IMR-90 (cell line): ENCODE data around the gene CTRL. TPM values are rescaled to one million over a fixed set of nuclear protein-coding genes. Genes with fewer than 3 reads are reported as not detected.

Experiments used
- ATAC-seq: fragments of 200-7000 bp; cut with Tn5 transposase; 2 replicates; pipeline ENCODE4 v1.9.1; 2020; ENCODE audit warnings: low read depth, mild to moderate bottlenecking, moderate library complexity
- BruUV-seq: library from RNA; stranded (reverse); fragments of 400-500 nt; replicated peaks from 2 replicates; lab custom pipeline; 2021; lab: Mats Ljungman, UMichigan
- CTCF ChIA-PET: fragments of 300-600 bp; formaldehyde crosslinking; extraction: SDS; loops from one replicate; lab custom pipeline; 2021; ENCODE audit warnings: antibody characterized with exemption; lab: Yijun Ruan, JAX
- POLR2A ChIA-PET: fragments of 300-600 bp; sonication (Branson Sonifier 250); formaldehyde crosslinking; loops from one replicate; lab custom pipeline; 2022; ENCODE audit warnings: antibody characterized with exemption; ENCODE audit not compliant: unreplicated experiment; lab: Charles Lee
- DNase-seq: peaks from one replicate; pipeline ENCODE4 v3.0.0; 2013
- H2AFZ ChIP-seq: replicated peaks from 2 replicates; pipeline ENCODE3; 2013; ENCODE audit warnings: low read length, mild to moderate bottlenecking; ENCODE audit not compliant: poor library complexity
- H2AK5ac ChIP-seq: 2 replicates; pipeline ENCODE4 v1.6.1; 2013; ENCODE audit warnings: low read depth, low read length, inconsistent platforms
- H2AK9ac ChIP-seq: replicated peaks from 2 replicates; pipeline ENCODE3; 2013; ENCODE audit warnings: mild to moderate bottlenecking, low read depth, low read length, moderate library complexity; ENCODE audit not compliant: poor library complexity
- H2BK120ac ChIP-seq: 2 replicates; pipeline ENCODE4 v1.6.1; 2013; ENCODE audit warnings: low read depth, low read length, inconsistent platforms
- H2BK15ac ChIP-seq: 3 replicates; pipeline ENCODE4 v1.6.1; 2013; ENCODE audit warnings: low read depth, low read length, inconsistent platforms
- H2BK20ac ChIP-seq: 2 replicates; pipeline ENCODE4 v1.6.1; 2013; ENCODE audit warnings: low read depth, mild to moderate bottlenecking, inconsistent platforms, low read length, moderate library complexity
- H2BK5ac ChIP-seq: 2 replicates; pipeline ENCODE4 v1.6.1; 2013; ENCODE audit warnings: mild to moderate bottlenecking, low read depth, low read length, inconsistent platforms; ENCODE audit not compliant: poor library complexity, severe bottlenecking
- H3K14ac ChIP-seq: replicated peaks from 2 replicates; pipeline ENCODE4 v1.6.1; 2013; ENCODE audit warnings: low read depth, low read length, inconsistent platforms
- H3K18ac ChIP-seq: 2 replicates; pipeline ENCODE4 v1.6.1; 2013; ENCODE audit warnings: low read depth, low read length, control low read depth
- H3K23ac ChIP-seq: 2 replicates; pipeline ENCODE4 v1.6.1; 2013; ENCODE audit warnings: low read depth, low read length, inconsistent platforms
- H3K27ac ChIP-seq: 2 replicates; pipeline ENCODE4 v1.5.1; 2013; ENCODE audit warnings: mild to moderate bottlenecking, control low read depth, low read length; ENCODE audit not compliant: insufficient read depth
- H3K27me3 ChIP-seq: 2 replicates; pipeline ENCODE4 v1.6.1; 2013; ENCODE audit warnings: low read length; ENCODE audit not compliant: control insufficient read depth, insufficient read depth
- H3K36me3 ChIP-seq: 2 replicates; pipeline ENCODE4 v1.6.1; 2013; ENCODE audit warnings: low read length, mixed read lengths; ENCODE audit not compliant: control insufficient read depth, insufficient read depth
- H3K4ac ChIP-seq: 2 replicates; pipeline ENCODE4 v1.6.1; 2013; ENCODE audit warnings: low read depth, low read length, inconsistent platforms
- H3K4me1 ChIP-seq: 2 replicates; pipeline ENCODE4 v1.6.1; 2013; ENCODE audit warnings: low read length, mixed read lengths; ENCODE audit not compliant: control insufficient read depth, insufficient read depth
- H3K4me2 ChIP-seq: 2 replicates; pipeline ENCODE4 v1.6.1; 2013; ENCODE audit warnings: low read depth, mild to moderate bottlenecking, control low read depth, low read length, moderate library complexity
- H3K4me3 ChIP-seq: 2 replicates; pipeline ENCODE4 v1.5.1; 2013; ENCODE audit warnings: low read depth, mild to moderate bottlenecking, control low read depth, low read length, moderate library complexity; ENCODE audit not compliant: insufficient read depth
- H3K56ac ChIP-seq: 2 replicates; pipeline ENCODE4 v1.6.1; 2013; ENCODE audit warnings: low read length, inconsistent platforms; ENCODE audit not compliant: insufficient read depth; ENCODE audit errors: extremely low read depth
- H3K79me1 ChIP-seq, 2 experiments: 2 replicates each; pipeline ENCODE4 v1.6.1; 2013; ENCODE audit warnings: low read length in 2 of 2, inconsistent platforms in 1 of 2, low read depth in 1 of 2
- H3K9ac ChIP-seq: 2 replicates; pipeline ENCODE4 v1.6.1; 2013; ENCODE audit warnings: low read depth, low read length, control low read depth
- H3K9me1 ChIP-seq: 2 replicates; pipeline ENCODE4 v1.6.1; 2013; ENCODE audit warnings: low read length, inconsistent platforms; ENCODE audit not compliant: insufficient read depth
- H3K9me3 ChIP-seq: 2 replicates; pipeline ENCODE4 v1.6.1; 2013; ENCODE audit warnings: low read length; ENCODE audit not compliant: control insufficient read depth, insufficient read depth
- H4K20me1 ChIP-seq: 2 replicates; pipeline ENCODE4 v1.6.1; 2013; ENCODE audit warnings: low read length, inconsistent platforms; ENCODE audit not compliant: insufficient read depth
- H4K5ac ChIP-seq: 2 replicates; pipeline ENCODE4 v1.6.1; 2013; ENCODE audit warnings: mild to moderate bottlenecking, low read depth, low read length, control low read depth
- H4K8ac ChIP-seq, 2 experiments: 2 replicates each; pipeline ENCODE4 v1.6.1; 2013; ENCODE audit warnings: low read depth in 2 of 2, low read length in 2 of 2, control low read depth in 1 of 2, inconsistent platforms in 1 of 2
- H4K91ac ChIP-seq: 2 replicates; pipeline ENCODE4 v1.6.1; 2013; ENCODE audit warnings: low read depth, low read length, inconsistent platforms; ENCODE audit not compliant: insufficient read depth
- BHLHE40 ChIP-seq: fragments of 150-350 bp; IDR thresholded peaks from 2 replicates; pipeline ENCODE4 v1.6.1; 2016; ENCODE audit warnings: mild to moderate bottlenecking, low read depth, low read length
- FOS ChIP-seq: fragments of 150-350 bp; IDR thresholded peaks from 2 replicates; pipeline ENCODE4 v1.6.1; 2016; ENCODE audit warnings: low read depth, low read length
- MAFK ChIP-seq: IDR thresholded peaks from 2 replicates; pipeline ENCODE4 v1.6.1; 2012; ENCODE audit warnings: low read depth, low read length, improper control_type of control experiment
- MAZ ChIP-seq: IDR thresholded peaks from 2 replicates; pipeline ENCODE4 v1.6.1; 2012; ENCODE audit warnings: low read depth, mild to moderate bottlenecking, low read length, improper control_type of control experiment, moderate library complexity, borderline replicate concordance
- MXI1 ChIP-seq: IDR thresholded peaks from 2 replicates; pipeline ENCODE4 v1.6.1; 2012; ENCODE audit warnings: low read depth, mild to moderate bottlenecking, low read length, moderate library complexity, borderline replicate concordance
- NFE2L2 ChIP-seq: fragments of 150-350 bp; IDR thresholded peaks from 2 replicates; pipeline ENCODE4 v1.6.1; 2016; ENCODE audit warnings: low read depth, mild to moderate bottlenecking, low read length
- POLR2A ChIP-seq: IDR thresholded peaks from 2 replicates; pipeline ENCODE4 v1.6.1; 2012; ENCODE audit warnings: mild to moderate bottlenecking, low read depth, low read length
- RCOR1 ChIP-seq: IDR thresholded peaks from 2 replicates; pipeline ENCODE4 v1.6.1; 2012; ENCODE audit warnings: mild to moderate bottlenecking, low read length, improper control_type of control experiment; ENCODE audit not compliant: insufficient replicate concordance
- WGBS, 2 experiments: methylation state at CpG; one replicate each; pipeline versions ENCODE4 v1.1.5 to v1.1.7; 2013; ENCODE audit warnings: missing lambda C conversion rate in 2 of 2; ENCODE audit not compliant: insufficient read length in 1 of 2; ENCODE audit errors: extremely low coverage in 2 of 2; 5-methylcytosine and 5-hydroxymethylcytosine counted together
- dilution Hi-C: fragments of 300-500 bp; cut with HindIII; formaldehyde crosslinking; loops from one replicate; pipeline ENCODE4 v1.14.3; 2018; ENCODE audit warnings: low sequenced_read_pairs; ENCODE audit not compliant: unreplicated experiment
- in situ Hi-C: fragments of 300-500 bp; cut with MboI; formaldehyde crosslinking; loops from 3 replicates; pipeline ENCODE4 v1.14.3; 2019; ENCODE audit warnings: low sequenced_read_pairs, inconsistent platforms, mixed read lengths
- intact Hi-C: fragments of 100-400 bp; cut with micrococcal nuclease; formaldehyde crosslinking; loops from 2 replicates; pipeline ENCODE4 v1.10.0; 2022
- polyA plus RNA-seq, 3 experiments: library from polyadenylated mRNA; depleted of rRNA; stranded (reverse); fragments of >200 nt; gene quantifications; 2 replicates each; pipeline ENCODE4 v1.2.3, GENCODE V29; 2012; ENCODE audit warnings: low replicate concordance in 1 of 3
- total RNA-seq: library from RNA; depleted of rRNA; stranded (reverse); fragments of >200 nt; gene quantifications from 2 replicates; pipeline ENCODE4 v1.2.3, GENCODE V29; 2012
- TF ChIP-seq, protein P1 (sequence below): fragments of 150-350 bp; IDR thresholded peaks from 2 replicates; pipeline ENCODE4 v1.6.1; 2016; ENCODE audit warnings: low read depth, mild to moderate bottlenecking, low read length, moderate library complexity, borderline replicate concordance
- TF ChIP-seq, protein P2 (sequence below): fragments of 150-350 bp; IDR thresholded peaks from 2 replicates; pipeline ENCODE4 v1.6.1; 2017; ENCODE audit warnings: mild to moderate bottlenecking, antibody characterized with exemption, low read length, low read depth
- TF ChIP-seq, protein P3 (sequence below): conservative IDR thresholded peaks from 2 replicates; pipeline ENCODE4 v1.5.1; 2012; ENCODE audit warnings: mild to moderate bottlenecking, low read depth, low read length, improper control_type of control experiment

Gene CTRL
- total and polyA plus RNA-seq, 2 of the 4 experiments (the other 2 are of a cell fraction), result 0.18 to 1.1 TPM

DNA sequence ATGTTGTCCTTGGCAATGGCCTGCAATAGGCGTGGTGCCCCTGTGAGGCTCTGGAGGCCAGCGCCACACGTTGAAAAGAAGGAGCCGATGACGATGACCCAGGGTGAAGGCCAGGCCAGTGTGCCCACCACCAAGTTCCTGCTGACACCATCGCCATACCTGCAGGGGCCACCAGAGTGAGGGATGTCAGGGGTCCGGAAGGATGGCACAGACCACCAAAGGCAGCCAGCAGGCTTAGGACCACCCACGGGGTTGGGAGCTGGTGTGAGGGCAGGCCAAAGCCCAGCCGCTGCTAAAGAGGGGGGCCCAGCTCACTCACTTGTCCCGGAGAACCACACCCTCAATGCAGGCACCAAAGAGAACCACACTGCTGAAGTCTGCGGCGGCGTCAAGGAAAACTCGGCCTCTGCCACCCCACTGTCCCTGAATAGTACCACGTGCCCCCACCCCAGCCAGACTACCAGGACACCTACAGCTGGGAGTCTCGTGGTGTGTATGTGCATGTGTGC lies 18.7 kb upstream of the CTRL start:
- TF ChIP-seq, protein P1, sequence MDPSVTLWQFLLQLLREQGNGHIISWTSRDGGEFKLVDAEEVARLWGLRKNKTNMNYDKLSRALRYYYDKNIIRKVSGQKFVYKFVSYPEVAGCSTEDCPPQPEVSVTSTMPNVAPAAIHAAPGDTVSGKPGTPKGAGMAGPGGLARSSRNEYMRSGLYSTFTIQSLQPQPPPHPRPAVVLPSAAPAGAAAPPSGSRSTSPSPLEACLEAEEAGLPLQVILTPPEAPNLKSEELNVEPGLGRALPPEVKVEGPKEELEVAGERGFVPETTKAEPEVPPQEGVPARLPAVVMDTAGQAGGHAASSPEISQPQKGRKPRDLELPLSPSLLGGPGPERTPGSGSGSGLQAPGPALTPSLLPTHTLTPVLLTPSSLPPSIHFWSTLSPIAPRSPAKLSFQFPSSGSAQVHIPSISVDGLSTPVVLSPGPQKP, result no peak
- TF ChIP-seq BHLHE40 (no peak), MAZ (no peak), MXI1 (no peak), POLR2A (no peak), NFE2L2 (no peak), RCOR1 (no peak), FOS (no peak), MAFK (no peak)
- TF ChIP-seq, protein P2, sequence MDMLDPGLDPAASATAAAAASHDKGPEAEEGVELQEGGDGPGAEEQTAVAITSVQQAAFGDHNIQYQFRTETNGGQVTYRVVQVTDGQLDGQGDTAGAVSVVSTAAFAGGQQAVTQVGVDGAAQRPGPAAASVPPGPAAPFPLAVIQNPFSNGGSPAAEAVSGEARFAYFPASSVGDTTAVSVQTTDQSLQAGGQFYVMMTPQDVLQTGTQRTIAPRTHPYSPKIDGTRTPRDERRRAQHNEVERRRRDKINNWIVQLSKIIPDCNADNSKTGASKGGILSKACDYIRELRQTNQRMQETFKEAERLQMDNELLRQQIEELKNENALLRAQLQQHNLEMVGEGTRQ, result no peak
- TF ChIP-seq, protein P3, sequence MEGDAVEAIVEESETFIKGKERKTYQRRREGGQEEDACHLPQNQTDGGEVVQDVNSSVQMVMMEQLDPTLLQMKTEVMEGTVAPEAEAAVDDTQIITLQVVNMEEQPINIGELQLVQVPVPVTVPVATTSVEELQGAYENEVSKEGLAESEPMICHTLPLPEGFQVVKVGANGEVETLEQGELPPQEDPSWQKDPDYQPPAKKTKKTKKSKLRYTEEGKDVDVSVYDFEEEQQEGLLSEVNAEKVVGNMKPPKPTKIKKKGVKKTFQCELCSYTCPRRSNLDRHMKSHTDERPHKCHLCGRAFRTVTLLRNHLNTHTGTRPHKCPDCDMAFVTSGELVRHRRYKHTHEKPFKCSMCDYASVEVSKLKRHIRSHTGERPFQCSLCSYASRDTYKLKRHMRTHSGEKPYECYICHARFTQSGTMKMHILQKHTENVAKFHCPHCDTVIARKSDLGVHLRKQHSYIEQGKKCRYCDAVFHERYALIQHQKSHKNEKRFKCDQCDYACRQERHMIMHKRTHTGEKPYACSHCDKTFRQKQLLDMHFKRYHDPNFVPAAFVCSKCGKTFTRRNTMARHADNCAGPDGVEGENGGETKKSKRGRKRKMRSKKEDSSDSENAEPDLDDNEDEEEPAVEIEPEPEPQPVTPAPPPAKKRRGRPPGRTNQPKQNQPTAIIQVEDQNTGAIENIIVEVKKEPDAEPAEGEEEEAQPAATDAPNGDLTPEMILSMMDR, result no peak
- H3K9ac ChIP-seq, result no peak overlapping the region
- H2AK5ac ChIP-seq, result no peak overlapping the region
- in situ Hi-C loops, result no loop called here
- no peak overlapping the region for H3K56ac ChIP-seq
- peaks cover 3% of the 10 kb centered on the region; the same call in 1 of the 2 replicates for H3K4me1 ChIP-seq
- ChIA-PET CTCF (no interaction called here), POLR2A (no interaction called here)
- H3K36me3 ChIP-seq, result peaks cover 91% of the 10 kb centered on the region
- H2AK9ac ChIP-seq, result no peak overlapping the region
- H3K9me3 ChIP-seq, result no peaks in the 10 kb centered on the region
- no peak overlapping the region for H4K5ac ChIP-seq
- H3K18ac ChIP-seq, result no peak overlapping the region
- H4K8ac ChIP-seq, result no peak overlapping the region
- BruUV-seq, result no TSS peak
- WGBS, 2 experiments, result 88% methylated on average over 6 of the region's 16 CpGs; no CpG with 5 or more reads in 1 of the 2 experiments
- no peak overlapping the region for H2BK15ac ChIP-seq
- no peak overlapping the region for H2BK20ac ChIP-seq
- H3K4me3 ChIP-seq, result no peak overlapping the region
- H2BK120ac ChIP-seq, result no peak overlapping the region
- no peak overlapping the region for H2AFZ ChIP-seq
- no peak overlapping the region for H3K14ac ChIP-seq
- H4K91ac ChIP-seq, result no peak overlapping the region
- DNase-seq (no peak), ATAC-seq (no peak)
- intact Hi-C loops, result no loop called here
- H4K20me1 ChIP-seq, result peaks cover 49% of the 10 kb centered on the region
- no peak overlapping the region for H3K27ac ChIP-seq
- no peak overlapping the region for H3K23ac ChIP-seq
- dilution Hi-C loops, result no loop called here
- no peak overlapping the region for H3K4ac ChIP-seq
- H3K4me2 ChIP-seq, result no peak overlapping the region
- no peak overlapping the region for H2BK5ac ChIP-seq
- H3K9me1 ChIP-seq, result no peaks in the 10 kb centered on the region
- H3K79me1 ChIP-seq, result peaks cover 35 to 85% of the 10 kb centered on the region in 2 experiments
- no peaks in the 10 kb centered on the region for H3K27me3 ChIP-seq
